ENCODE data around the gene TTBK2. TPM values are rescaled to one million over a fixed set of nuclear protein-coding genes. Genes with fewer than 3 reads are reported as not detected.

TTBK2 gene
- polyA plus RNA-seq, 1 donor from 2014 or later: 15.2 TPM

DNA sequence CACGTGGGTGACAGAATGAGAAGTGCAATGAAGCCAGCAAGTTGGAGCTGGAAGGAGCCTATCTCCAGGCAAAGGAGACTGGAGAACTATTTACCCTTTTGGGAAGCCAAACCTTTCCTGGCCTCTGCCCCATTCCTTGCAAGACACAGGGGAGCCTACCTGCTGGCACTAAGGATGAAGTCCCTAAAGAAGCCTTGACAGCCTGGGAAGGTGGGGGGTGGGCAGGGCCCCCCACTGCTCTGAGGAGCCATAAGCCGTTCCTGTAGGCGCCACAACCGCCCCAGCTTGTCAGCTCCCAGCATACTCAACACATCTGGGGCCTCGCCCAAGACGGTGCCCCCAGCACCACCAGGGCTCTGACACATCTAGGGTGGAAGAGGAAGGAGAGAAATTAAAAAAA lies 189.1 kb downstream of the TTBK2 start:
- Histone ChIP-seq H3K9me2 (ENCODE audit: insufficient read depth, low read length) (no peaks in the 10 kb centered on the region), H4K20me1 (ENCODE audit: insufficient read depth) (no peaks in the 10 kb centered on the region)

DNA sequence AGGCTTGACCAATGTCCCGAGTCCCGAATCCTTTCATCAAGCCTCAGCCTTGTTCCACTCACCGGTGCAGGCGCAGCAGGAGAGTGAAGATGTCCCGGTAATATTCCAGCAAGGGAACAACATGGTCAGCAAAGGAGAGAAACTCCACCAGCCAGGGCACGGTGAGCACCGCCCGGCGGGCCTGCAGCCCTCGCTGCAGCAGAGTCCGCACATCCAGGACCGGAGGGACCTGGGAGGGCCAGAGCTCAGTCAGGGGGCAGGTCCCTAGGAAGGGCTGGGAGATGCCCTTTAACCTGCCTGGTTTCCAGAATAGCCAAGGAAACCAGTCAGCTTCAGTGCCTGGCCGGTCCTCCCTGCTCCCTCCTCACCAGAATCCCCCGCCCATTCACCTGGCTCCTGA lies 190.0 kb downstream of the TTBK2 start:
- Histone ChIP-seq H2AFZ (ENCODE audit: low read depth, low read length) (no peak overlapping the region), H3K79me2 (replicated peaks; ENCODE audit: insufficient read depth, low read length) (no peaks in the 10 kb centered on the region), H3K4me3 (ENCODE audit: low read length) (no peak overlapping the region), H3K9ac (ENCODE audit: low read length) (no peak overlapping the region), H3F3A (ENCODE audit: insufficient read depth, low read length, poor library complexity, severe bottlenecking) (no peaks in the 10 kb centered on the region), H3K9me2 (ENCODE audit: insufficient read depth, low read length) (no peaks in the 10 kb centered on the region), H3K4me2 (ENCODE audit: low read length) (no peak overlapping the region), H3K9me3 (ENCODE audit: low read length) (no peaks in the 10 kb centered on the region), H4K20me1 (ENCODE audit: insufficient read depth) (no peaks in the 10 kb centered on the region), H3K27me3 (ENCODE audit: insufficient read depth, low read depth, low read length) (no peaks in the 10 kb centered on the region), H3K27ac (ENCODE audit: low read length) (no peak overlapping the region), H3K36me3 (ENCODE audit: insufficient read depth, low read length) (no peaks in the 10 kb centered on the region)
- TF ChIP-seq SMC3 (conservative IDR thresholded peaks at IDR 0.05; ENCODE audit: poor library complexity): no peak
- no peak for TF ChIP-seq EP300 (conservative IDR thresholded peaks at IDR 0.05; ENCODE audit: poor library complexity, severe bottlenecking)
- TF ChIP-seq, protein P1, sequence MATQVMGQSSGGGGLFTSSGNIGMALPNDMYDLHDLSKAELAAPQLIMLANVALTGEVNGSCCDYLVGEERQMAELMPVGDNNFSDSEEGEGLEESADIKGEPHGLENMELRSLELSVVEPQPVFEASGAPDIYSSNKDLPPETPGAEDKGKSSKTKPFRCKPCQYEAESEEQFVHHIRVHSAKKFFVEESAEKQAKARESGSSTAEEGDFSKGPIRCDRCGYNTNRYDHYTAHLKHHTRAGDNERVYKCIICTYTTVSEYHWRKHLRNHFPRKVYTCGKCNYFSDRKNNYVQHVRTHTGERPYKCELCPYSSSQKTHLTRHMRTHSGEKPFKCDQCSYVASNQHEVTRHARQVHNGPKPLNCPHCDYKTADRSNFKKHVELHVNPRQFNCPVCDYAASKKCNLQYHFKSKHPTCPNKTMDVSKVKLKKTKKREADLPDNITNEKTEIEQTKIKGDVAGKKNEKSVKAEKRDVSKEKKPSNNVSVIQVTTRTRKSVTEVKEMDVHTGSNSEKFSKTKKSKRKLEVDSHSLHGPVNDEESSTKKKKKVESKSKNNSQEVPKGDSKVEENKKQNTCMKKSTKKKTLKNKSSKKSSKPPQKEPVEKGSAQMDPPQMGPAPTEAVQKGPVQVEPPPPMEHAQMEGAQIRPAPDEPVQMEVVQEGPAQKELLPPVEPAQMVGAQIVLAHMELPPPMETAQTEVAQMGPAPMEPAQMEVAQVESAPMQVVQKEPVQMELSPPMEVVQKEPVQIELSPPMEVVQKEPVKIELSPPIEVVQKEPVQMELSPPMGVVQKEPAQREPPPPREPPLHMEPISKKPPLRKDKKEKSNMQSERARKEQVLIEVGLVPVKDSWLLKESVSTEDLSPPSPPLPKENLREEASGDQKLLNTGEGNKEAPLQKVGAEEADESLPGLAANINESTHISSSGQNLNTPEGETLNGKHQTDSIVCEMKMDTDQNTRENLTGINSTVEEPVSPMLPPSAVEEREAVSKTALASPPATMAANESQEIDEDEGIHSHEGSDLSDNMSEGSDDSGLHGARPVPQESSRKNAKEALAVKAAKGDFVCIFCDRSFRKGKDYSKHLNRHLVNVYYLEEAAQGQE (IDR thresholded peaks at IDR 0.05; ENCODE audit: borderline replicate concordance): no peak
- no peak for TF ChIP-seq MXI1 (conservative IDR thresholded peaks at IDR 0.05; ENCODE audit: poor library complexity, severe bottlenecking)
- no peak for TF ChIP-seq TAF1 (IDR thresholded peaks at IDR 0.05; ENCODE audit: low read depth)
- TF ChIP-seq EZH2 (IDR thresholded peaks at IDR 0.05; ENCODE audit: borderline replicate concordance, insufficient read depth, low read length, poor library complexity, severe bottlenecking): no peak
- TF ChIP-seq, protein P2, sequence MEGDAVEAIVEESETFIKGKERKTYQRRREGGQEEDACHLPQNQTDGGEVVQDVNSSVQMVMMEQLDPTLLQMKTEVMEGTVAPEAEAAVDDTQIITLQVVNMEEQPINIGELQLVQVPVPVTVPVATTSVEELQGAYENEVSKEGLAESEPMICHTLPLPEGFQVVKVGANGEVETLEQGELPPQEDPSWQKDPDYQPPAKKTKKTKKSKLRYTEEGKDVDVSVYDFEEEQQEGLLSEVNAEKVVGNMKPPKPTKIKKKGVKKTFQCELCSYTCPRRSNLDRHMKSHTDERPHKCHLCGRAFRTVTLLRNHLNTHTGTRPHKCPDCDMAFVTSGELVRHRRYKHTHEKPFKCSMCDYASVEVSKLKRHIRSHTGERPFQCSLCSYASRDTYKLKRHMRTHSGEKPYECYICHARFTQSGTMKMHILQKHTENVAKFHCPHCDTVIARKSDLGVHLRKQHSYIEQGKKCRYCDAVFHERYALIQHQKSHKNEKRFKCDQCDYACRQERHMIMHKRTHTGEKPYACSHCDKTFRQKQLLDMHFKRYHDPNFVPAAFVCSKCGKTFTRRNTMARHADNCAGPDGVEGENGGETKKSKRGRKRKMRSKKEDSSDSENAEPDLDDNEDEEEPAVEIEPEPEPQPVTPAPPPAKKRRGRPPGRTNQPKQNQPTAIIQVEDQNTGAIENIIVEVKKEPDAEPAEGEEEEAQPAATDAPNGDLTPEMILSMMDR (IDR thresholded peaks at IDR 0.05; ENCODE audit: poor library complexity, severe bottlenecking): no peak
- TF ChIP-seq RAD21 (conservative IDR thresholded peaks at IDR 0.05): no peak
- TF ChIP-seq POLR2AphosphoS5 (IDR thresholded peaks at IDR 0.05): no peak

More for the DNA sequence above, 189.1 kb downstream of the TTBK2 start:
- Histone ChIP-seq H3K36me3 (ENCODE audit: insufficient read depth, low read length) (no peaks in the 10 kb centered on the region), H3F3A (ENCODE audit: insufficient read depth, low read length, poor library complexity, severe bottlenecking) (no peaks in the 10 kb centered on the region), H3K4me2 (ENCODE audit: low read length) (no peak overlapping the region), H3K27ac (ENCODE audit: low read length) (no peak overlapping the region), H3K79me2 (replicated peaks; ENCODE audit: insufficient read depth, low read length) (peaks cover 6% of the 10 kb centered on the region), H3K27me3 (ENCODE audit: insufficient read depth, low read depth, low read length) (no peaks in the 10 kb centered on the region), H3K9ac (ENCODE audit: low read length) (no peak overlapping the region), H3K4me3 (ENCODE audit: low read length) (no peak overlapping the region), H3K9me3 (ENCODE audit: low read length) (no peaks in the 10 kb centered on the region), H2AFZ (ENCODE audit: low read depth, low read length) (no peak overlapping the region)
- TF ChIP-seq, protein P2 (IDR thresholded peaks at IDR 0.05; ENCODE audit: poor library complexity, severe bottlenecking): no peak
- TF ChIP-seq EZH2 (IDR thresholded peaks at IDR 0.05; ENCODE audit: borderline replicate concordance, insufficient read depth, low read length, poor library complexity, severe bottlenecking) (no peak), RAD21 (conservative IDR thresholded peaks at IDR 0.05) (no peak), MXI1 (conservative IDR thresholded peaks at IDR 0.05; ENCODE audit: poor library complexity, severe bottlenecking) (no peak), SMC3 (conservative IDR thresholded peaks at IDR 0.05; ENCODE audit: poor library complexity) (no peak), TAF1 (IDR thresholded peaks at IDR 0.05; ENCODE audit: low read depth) (no peak), POLR2AphosphoS5 (IDR thresholded peaks at IDR 0.05) (no peak), EP300 (conservative IDR thresholded peaks at IDR 0.05; ENCODE audit: poor library complexity, severe bottlenecking) (no peak)
- TF ChIP-seq, protein P1 (IDR thresholded peaks at IDR 0.05; ENCODE audit: borderline replicate concordance): no peak
